PFSK-1 (cell line): ENCODE measurements around the gene IL18BP.
A peak's percentile ranks its signal among the peaks of the same experiment; 100 is the strongest.

Source experiments
- FOXP2 ChIP-seq: optimal IDR thresholded peaks from 2 replicates; pipeline ENCODE3; 2011; ENCODE audit warnings: borderline replicate concordance, control low read depth, inconsistent platforms; ENCODE audit not compliant: insufficient read depth; ENCODE audit errors: extremely low read length, extremely low read depth
- POLR2AphosphoS5 ChIP-seq: IDR thresholded peaks from 2 replicates; pipeline ENCODE4 v1.6.1; 2012; ENCODE audit warnings: low read depth, mild to moderate bottlenecking, control low read depth, low read length, moderate library complexity
- SIN3A ChIP-seq: IDR thresholded peaks from 2 replicates; pipeline ENCODE4 v1.6.1; 2012; ENCODE audit warnings: mild to moderate bottlenecking, low read length, moderate library complexity, borderline replicate concordance; ENCODE audit not compliant: insufficient read depth
- TAF1 ChIP-seq: IDR thresholded peaks from 2 replicates; pipeline ENCODE4 v1.6.1; 2012; ENCODE audit warnings: low read length, control low read depth, borderline replicate concordance; ENCODE audit not compliant: insufficient read depth
- TF ChIP-seq, protein P1 (sequence below), 2 experiments: IDR thresholded peaks; 2 replicates each; pipeline versions ENCODE4 v1.6.1 to v1.8.0; 2011 to 2012; ENCODE audit warnings: low read depth in 2 of 2, low read length in 2 of 2, control low read depth in 1 of 2, inconsistent platforms in 1 of 2, mild to moderate bottlenecking in 1 of 2, moderate library complexity in 1 of 2; ENCODE audit not compliant: insufficient read depth in 1 of 2

Gene IL18BP

DNA sequence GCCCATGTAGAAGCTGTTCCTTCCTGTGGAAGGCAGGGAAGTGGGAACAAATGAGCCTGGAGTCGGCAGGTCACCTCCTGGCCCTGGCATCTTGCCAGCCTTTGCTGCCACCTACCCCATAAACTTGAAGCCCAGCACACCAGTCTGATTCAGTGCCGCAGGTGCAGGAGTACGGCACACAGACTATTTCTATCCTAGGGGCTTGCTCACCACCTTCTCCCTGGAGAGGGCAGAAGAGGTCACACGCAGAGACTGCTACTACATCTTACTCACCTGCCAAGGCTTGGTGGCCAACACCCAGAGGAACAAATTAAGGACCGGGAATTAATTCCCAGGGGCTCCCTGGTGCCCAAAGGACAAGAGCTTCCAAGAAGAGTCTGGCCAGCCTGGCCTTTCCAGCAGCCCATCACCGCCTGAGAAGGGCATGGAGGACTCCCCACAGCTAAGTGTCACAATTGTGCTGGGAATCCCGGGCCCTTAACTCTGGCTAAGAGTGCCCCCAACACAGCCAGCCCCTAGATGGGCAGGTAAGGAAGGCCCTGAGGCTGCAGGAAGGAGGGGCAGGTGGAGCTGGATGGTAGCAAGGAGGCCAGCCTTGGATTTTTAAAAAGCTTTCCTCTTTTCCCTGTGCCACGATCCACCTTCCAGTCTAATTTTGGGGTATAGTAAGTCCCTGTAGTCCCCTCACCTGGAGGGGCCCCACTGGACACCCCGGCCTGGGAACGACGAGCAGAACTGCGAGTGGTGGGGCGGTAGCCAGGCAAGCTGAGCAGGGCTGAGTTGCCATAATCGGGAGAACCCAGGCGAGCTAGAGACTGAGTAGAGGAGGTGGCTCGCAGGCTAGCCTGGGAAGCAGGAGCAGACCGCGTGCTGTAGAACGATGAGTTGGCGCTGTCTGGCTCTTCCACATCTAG is 6.9 kb downstream of the IL18BP start:
- TF ChIP-seq POLR2AphosphoS5 (no peak), TAF1 (no peak), FOXP2 (no peak), SIN3A (no peak)
- TF ChIP-seq, protein P1, sequence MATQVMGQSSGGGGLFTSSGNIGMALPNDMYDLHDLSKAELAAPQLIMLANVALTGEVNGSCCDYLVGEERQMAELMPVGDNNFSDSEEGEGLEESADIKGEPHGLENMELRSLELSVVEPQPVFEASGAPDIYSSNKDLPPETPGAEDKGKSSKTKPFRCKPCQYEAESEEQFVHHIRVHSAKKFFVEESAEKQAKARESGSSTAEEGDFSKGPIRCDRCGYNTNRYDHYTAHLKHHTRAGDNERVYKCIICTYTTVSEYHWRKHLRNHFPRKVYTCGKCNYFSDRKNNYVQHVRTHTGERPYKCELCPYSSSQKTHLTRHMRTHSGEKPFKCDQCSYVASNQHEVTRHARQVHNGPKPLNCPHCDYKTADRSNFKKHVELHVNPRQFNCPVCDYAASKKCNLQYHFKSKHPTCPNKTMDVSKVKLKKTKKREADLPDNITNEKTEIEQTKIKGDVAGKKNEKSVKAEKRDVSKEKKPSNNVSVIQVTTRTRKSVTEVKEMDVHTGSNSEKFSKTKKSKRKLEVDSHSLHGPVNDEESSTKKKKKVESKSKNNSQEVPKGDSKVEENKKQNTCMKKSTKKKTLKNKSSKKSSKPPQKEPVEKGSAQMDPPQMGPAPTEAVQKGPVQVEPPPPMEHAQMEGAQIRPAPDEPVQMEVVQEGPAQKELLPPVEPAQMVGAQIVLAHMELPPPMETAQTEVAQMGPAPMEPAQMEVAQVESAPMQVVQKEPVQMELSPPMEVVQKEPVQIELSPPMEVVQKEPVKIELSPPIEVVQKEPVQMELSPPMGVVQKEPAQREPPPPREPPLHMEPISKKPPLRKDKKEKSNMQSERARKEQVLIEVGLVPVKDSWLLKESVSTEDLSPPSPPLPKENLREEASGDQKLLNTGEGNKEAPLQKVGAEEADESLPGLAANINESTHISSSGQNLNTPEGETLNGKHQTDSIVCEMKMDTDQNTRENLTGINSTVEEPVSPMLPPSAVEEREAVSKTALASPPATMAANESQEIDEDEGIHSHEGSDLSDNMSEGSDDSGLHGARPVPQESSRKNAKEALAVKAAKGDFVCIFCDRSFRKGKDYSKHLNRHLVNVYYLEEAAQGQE (IDR thresholded peaks at IDR 0.05; ENCODE audit: insufficient read depth in 1 of 2, low read depth in 2 of 2, low read length in 2 of 2) = no peak

DNA sequence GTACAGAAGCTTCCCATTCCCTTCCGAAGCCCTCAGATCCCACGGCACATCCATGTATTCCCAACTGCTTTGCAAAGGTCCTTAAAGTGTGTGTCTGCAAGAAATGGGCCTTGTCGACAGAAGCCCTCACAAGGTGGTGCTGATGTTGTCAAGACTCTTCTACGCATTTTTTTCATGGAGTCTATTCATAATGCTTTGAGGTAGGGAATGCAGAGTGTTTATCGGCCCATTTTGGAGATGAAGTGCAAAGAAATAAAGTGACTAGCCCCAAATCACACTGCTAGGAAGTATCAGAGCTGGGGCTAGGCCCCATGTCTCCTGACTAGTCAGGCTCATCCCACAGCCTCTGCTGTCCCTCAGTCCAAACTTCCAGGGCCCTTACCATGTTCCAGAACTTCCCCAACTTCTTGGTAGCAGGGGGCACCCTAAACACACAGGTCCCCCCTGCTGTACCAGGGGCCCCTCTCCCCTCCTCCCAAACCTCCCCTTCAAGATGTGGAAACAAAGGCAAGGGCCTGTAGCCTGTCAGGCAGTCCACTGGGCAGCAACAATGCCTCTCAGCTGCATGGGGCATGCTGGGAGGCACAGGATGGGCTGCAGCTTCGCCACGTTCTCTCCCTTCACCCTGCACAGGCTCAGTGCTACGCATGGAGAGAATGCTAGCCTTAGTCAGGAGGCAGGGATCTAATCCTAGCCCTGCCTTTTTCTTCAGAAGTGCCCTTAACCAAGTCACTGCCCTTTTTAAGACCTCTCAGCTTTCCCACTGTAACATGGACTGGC is 7.8 kb downstream of the IL18BP start:
- TF ChIP-seq FOXP2 = no peak
- peak; percentile 58; the same call in 1 of the 2 replicates for TF ChIP-seq POLR2AphosphoS5

DNA sequence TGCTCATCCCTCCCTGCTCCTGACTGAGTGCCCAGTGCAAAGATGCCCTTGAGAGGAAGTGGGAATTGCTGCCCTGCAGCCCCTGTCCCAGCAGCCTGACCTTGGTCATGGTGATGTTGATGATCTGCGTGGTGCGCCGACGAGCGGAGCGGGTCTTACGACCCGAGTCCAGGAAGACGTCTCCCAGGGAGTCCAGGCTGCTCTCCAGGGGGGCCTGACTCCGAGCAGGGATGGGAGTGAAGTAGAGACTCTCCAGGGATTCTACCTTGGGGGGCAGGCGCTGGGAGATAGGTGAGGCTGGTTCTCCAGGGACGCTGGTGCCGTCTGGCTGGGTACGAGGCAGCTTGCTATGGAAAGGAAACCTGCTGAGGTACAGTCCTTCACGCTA is 8.4 kb downstream of the IL18BP start:
- no peak for TF ChIP-seq SIN3A
- TF ChIP-seq, protein P1 (IDR thresholded peaks at IDR 0.05; ENCODE audit: insufficient read depth in 1 of 2, low read depth in 2 of 2, low read length in 2 of 2) = no peak
- TF ChIP-seq TAF1 = no peak
- no peak for TF ChIP-seq POLR2AphosphoS5
- TF ChIP-seq FOXP2 = no peak

DNA sequence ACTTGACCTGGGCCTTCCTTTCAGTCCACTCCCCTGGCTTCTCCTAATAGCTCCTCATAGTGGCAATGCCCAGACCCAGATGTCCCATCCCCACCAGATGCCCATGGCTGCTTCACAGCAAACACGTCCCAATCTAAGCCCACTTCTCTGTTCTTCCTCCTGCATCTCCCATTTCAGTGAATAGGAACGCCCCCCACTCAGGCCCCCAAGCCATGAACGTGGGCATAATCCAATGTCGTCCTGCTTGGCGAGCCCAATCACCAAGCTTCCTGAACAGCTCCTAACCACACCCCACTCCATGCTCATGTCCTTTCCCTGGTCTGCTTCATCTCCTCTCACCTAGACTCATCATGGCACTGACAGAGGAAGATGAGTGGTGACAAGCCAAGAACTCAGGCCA is 8.9 kb downstream of the IL18BP start:
- TF ChIP-seq POLR2AphosphoS5 (no peak), FOXP2 (no peak), TAF1 (no peak), SIN3A (no peak)
- TF ChIP-seq, protein P1 (IDR thresholded peaks at IDR 0.05; ENCODE audit: insufficient read depth in 1 of 2, low read depth in 2 of 2, low read length in 2 of 2) = no peak

DNA sequence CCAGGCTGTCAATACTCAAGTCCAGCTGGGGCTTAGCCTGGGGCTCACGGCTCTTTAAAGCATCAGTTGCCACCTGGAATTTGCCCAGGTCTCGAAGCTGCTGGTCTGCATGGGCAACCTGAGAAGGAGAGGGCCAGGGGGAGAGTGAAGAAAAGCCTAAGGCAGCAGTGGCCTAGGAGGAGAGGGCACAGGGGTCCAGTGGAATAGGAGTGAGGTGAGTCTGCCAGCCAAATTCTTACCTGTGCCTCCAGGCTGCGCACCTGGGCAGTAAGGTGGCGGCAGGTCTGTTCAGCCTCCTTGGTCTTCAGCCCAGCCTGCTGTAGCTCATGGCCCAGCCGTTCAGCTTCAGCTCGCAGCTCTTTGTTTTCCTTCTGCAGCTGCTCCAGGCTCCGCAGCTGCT is 10.0 kb downstream of the IL18BP start:
- TF ChIP-seq SIN3A (no peak), FOXP2 (no peak), TAF1 (no peak), POLR2AphosphoS5 (no peak)
- TF ChIP-seq, protein P1 (IDR thresholded peaks at IDR 0.05; ENCODE audit: insufficient read depth in 1 of 2, low read depth in 2 of 2, low read length in 2 of 2) = no peak
